GM18951 (cell line): ENCODE measurements around the gene HOXC11.

Source experiments
- POLR2A ChIP-seq: IDR thresholded peaks from 4 replicates; pipeline ENCODE4 v1.6.1; 2011; ENCODE audit warnings: mild to moderate bottlenecking; ENCODE audit not compliant: insufficient read length, insufficient read depth; ENCODE audit errors: extremely low read depth
- in situ Hi-C: fragments of 300-500 bp; cut with MboI; formaldehyde crosslinking; loops from one replicate; pipeline ENCODE4 v1.12.0; 2022; ENCODE audit warnings: low sequenced_read_pairs, mixed read lengths, inconsistent platforms; ENCODE audit not compliant: unreplicated experiment

Gene HOXC11

GRCh38 chr12:53948650-53949593 is 24.0 kb upstream of the HOXC11 start:
- TF ChIP-seq POLR2A = no peak
- in situ Hi-C loops = no loop called here

GRCh38 chr12:53949631-53950436 is 23.1 kb upstream of the HOXC11 start:
- in situ Hi-C loops = no loop called here
- TF ChIP-seq POLR2A = no peak

GRCh38 chr12:53950437-53950773 is 22.5 kb upstream of the HOXC11 start:
- in situ Hi-C loops = no loop called here
- no peak for TF ChIP-seq POLR2A

GRCh38 chr12:53950789-53951576 is 21.9 kb upstream of the HOXC11 start:
- no peak for TF ChIP-seq POLR2A
- in situ Hi-C loops = no loop called here

- no peak for TF ChIP-seq POLR2A
- in situ Hi-C loops = no loop called here
Observed at GRCh38 chr12:53951577-53952334, 21.2 kb upstream of the HOXC11 start.

GRCh38 chr12:53952335-53952694 is 20.6 kb upstream of the HOXC11 start:
- no peak for TF ChIP-seq POLR2A
- in situ Hi-C loops = no loop called here

GRCh38 chr12:53952871-53953734 is 19.8 kb upstream of the HOXC11 start:
- in situ Hi-C loops = no loop called here
- no peak for TF ChIP-seq POLR2A

GRCh38 chr12:53953831-53954693 is 18.9 kb upstream of the HOXC11 start:
- in situ Hi-C loops = no loop called here
- TF ChIP-seq POLR2A = no peak

- in situ Hi-C loops = no loop called here
- no peak for TF ChIP-seq POLR2A
Observed at GRCh38 chr12:53954694-53955035, 18.3 kb upstream of the HOXC11 start, which contains the start of gene HOXC12. Gene HOXC12 (plus strand): TSS chr12:53954903. CDS start chr12:53954930, 27 bp downstream.

- TF ChIP-seq POLR2A = no peak
Observed at GRCh38 chr12:53955036-53955775, 17.7 kb upstream of the HOXC11 start.

More at GRCh38 chr12:53955036-53955775, 17.7 kb upstream of the HOXC11 start:
- in situ Hi-C loops = no loop called here
